GM12875 (cell line): ENCODE measurements around the gene ABHD12B.
"Not testable (repeated sequence)": the region's sequence is repeated elsewhere in the genome, so short reads cannot be mapped to it uniquely, and the experiment has no call there.

Experiments
- H3K4me3 ChIP-seq: one replicate; pipeline ENCODE4 v1.5.1; 2011; ENCODE audit warnings: low read depth, low read length, control low read depth
- CTCF ChIP-seq: IDR thresholded peaks from 2 replicates; pipeline ENCODE4 v1.5.1; 2011; ENCODE audit warnings: low read depth, mild to moderate bottlenecking, control low read depth, inconsistent platforms, low read length, moderate library complexity, borderline replicate concordance; ENCODE audit not compliant: insufficient read depth

ABHD12B gene

GRCh38 chr14:50897658-50898175, 25.9 kb downstream of the ABHD12B start:
- no peak overlapping the region for H3K4me3 ChIP-seq
- TF ChIP-seq CTCF: no peak

- no peak for TF ChIP-seq CTCF
- H3K4me3 ChIP-seq: no peak overlapping the region
Observed at GRCh38 chr14:50901361-50901760, 29.5 kb downstream of the ABHD12B start.

GRCh38 chr14:50904719-50905118, 32.9 kb downstream of the ABHD12B start:
- TF ChIP-seq CTCF: no peak
- no peak overlapping the region for H3K4me3 ChIP-seq

GRCh38 chr14:50906326-50907065, 34.6 kb downstream of the ABHD12B start:
- H3K4me3 ChIP-seq: no peak overlapping the region
- TF ChIP-seq CTCF: no peak

- no peak for TF ChIP-seq CTCF
Observed at GRCh38 chr14:50910495-50911420, 38.9 kb downstream of the ABHD12B start.

GRCh38 chr14:50917449-50917848, 45.6 kb downstream of the ABHD12B start:
- H3K4me3 ChIP-seq: no peak overlapping the region
- no peak for TF ChIP-seq CTCF

More at GRCh38 chr14:50910495-50911420, 38.9 kb downstream of the ABHD12B start:
- no peak overlapping the region for H3K4me3 ChIP-seq

GRCh38 chr14:50919524-50919923, 47.7 kb downstream of the ABHD12B start:
- H3K4me3 ChIP-seq: not testable (repeated sequence)
